DND-41 (cell line): ENCODE results near the gene SPATA31E1.
"Not testable (repeated sequence)": the region's sequence is repeated elsewhere in the genome, so short reads cannot be mapped to it uniquely, and the experiment has no call there.

Experiments
- ATAC-seq: fragments of 200-7000 bp; cut with Tn5 transposase; 3 replicates; pipeline ENCODE4 v1.9.1; 2021; ENCODE audit warnings: low read depth; ENCODE audit not compliant: insufficient read depth
- DNase-seq: peaks from one replicate; pipeline ENCODE4 v3.0.0-alpha.2; 2020
- H2AFZ ChIP-seq: 2 replicates; pipeline ENCODE4 v1.6.0; 2012; ENCODE audit warnings: low read depth, low read length
- H3K27ac ChIP-seq: 2 replicates; pipeline ENCODE4 v1.5.1; 2012; ENCODE audit warnings: low read length, inconsistent platforms
- H3K27me3 ChIP-seq: fragments of 200-600 bp; sonication (generic); 2 replicates; pipeline ENCODE4 v1.6.0; 2012; ENCODE audit warnings: low read length, mild to moderate bottlenecking, inconsistent platforms; ENCODE audit not compliant: insufficient read depth, poor library complexity
- H3K36me3 ChIP-seq: 2 replicates; pipeline ENCODE4 v1.5.1; 2012; ENCODE audit warnings: low read length, inconsistent platforms; ENCODE audit not compliant: insufficient read depth
- H3K4me1 ChIP-seq: 2 replicates; pipeline ENCODE4 v1.5.1; 2012; ENCODE audit warnings: mild to moderate bottlenecking, low read length; ENCODE audit not compliant: insufficient read depth
- H3K4me2 ChIP-seq: 2 replicates; pipeline ENCODE4 v1.6.0; 2012; ENCODE audit warnings: mild to moderate bottlenecking, moderate library complexity, low read length, inconsistent platforms; ENCODE audit not compliant: insufficient read depth
- H3K4me3 ChIP-seq, 2 experiments: fragments of 200-600 bp in 1 of 2; shearing (Covaris generic) in 1 of 2; 2 replicates each; pipeline ENCODE4 v1.5.1; 2012 to 2016; ENCODE audit warnings: inconsistent platforms in 2 of 2, low read length in 2 of 2, mild to moderate bottlenecking in 2 of 2, low read depth in 1 of 2, moderate library complexity in 1 of 2
- H3K79me2 ChIP-seq: 2 replicates; pipeline ENCODE4 v1.6.0; 2012; ENCODE audit warnings: low read length, inconsistent platforms; ENCODE audit not compliant: insufficient read depth
- H3K9ac ChIP-seq: 2 replicates; pipeline ENCODE4 v1.6.0; 2012; ENCODE audit warnings: low read depth, mild to moderate bottlenecking, inconsistent platforms, low read length, moderate library complexity
- H3K9me3 ChIP-seq: 2 replicates; pipeline ENCODE4 v1.5.1; 2012; ENCODE audit warnings: low read length, moderate library complexity, mild to moderate bottlenecking, inconsistent platforms; ENCODE audit not compliant: insufficient read depth, severe bottlenecking
- H4K20me1 ChIP-seq: 2 replicates; pipeline ENCODE4 v1.6.0; 2012; ENCODE audit warnings: low read length; ENCODE audit not compliant: insufficient read depth
- CTCF ChIP-seq: IDR thresholded peaks from 2 replicates; pipeline ENCODE4 v1.5.1; 2012; ENCODE audit warnings: borderline replicate concordance, low read length, moderate library complexity, mild to moderate bottlenecking; ENCODE audit not compliant: poor library complexity, severe bottlenecking; ENCODE audit errors: extremely low read depth
- EZH2 ChIP-seq: IDR thresholded peaks from 3 replicates; pipeline ENCODE4 v1.6.1; 2012; ENCODE audit warnings: borderline replicate concordance, low read depth, mild to moderate bottlenecking, moderate library complexity, low read length, inconsistent platforms; ENCODE audit not compliant: severe bottlenecking

SPATA31E1 gene

GRCh38 chr9:87844506-87844905 is 38.2 kb upstream of the SPATA31E1 start:
- H3K36me3 ChIP-seq = no peaks in the 10 kb centered on the region
- TF ChIP-seq EZH2 (no peak), CTCF (no peak)
- no peaks in the 10 kb centered on the region for H3K9me3 ChIP-seq
- ATAC-seq = no peak
- no peaks in the 10 kb centered on the region for H3K79me2 ChIP-seq
- no peak overlapping the region for H2AFZ ChIP-seq
- no peak overlapping the region for H3K9ac ChIP-seq
- no peaks in the 10 kb centered on the region for H4K20me1 ChIP-seq
- no peak for DNase-seq
- H3K4me1 ChIP-seq = no peaks in the 10 kb centered on the region
- no peak overlapping the region for H3K4me2 ChIP-seq
- H3K27ac ChIP-seq = no peak overlapping the region
- H3K4me3 ChIP-seq = no peak overlapping the region
- no peaks in the 10 kb centered on the region for H3K27me3 ChIP-seq

GRCh38 chr9:87847817-87848216 is 34.9 kb upstream of the SPATA31E1 start:
- not testable (repeated sequence) for H3K9ac ChIP-seq, H3K9me3 ChIP-seq, H3K27me3 ChIP-seq, ATAC-seq, H3K79me2 ChIP-seq, H3K4me1 ChIP-seq, H3K4me3 ChIP-seq, H4K20me1 ChIP-seq, DNase-seq, H3K27ac ChIP-seq, H3K36me3 ChIP-seq, H2AFZ ChIP-seq, H3K4me2 ChIP-seq

GRCh38 chr9:87849144-87849758 is 33.4 kb upstream of the SPATA31E1 start:
- Histone ChIP-seq H3K27ac (no peak overlapping the region), H3K36me3 (no peaks in the 10 kb centered on the region), H4K20me1 (no peaks in the 10 kb centered on the region), H2AFZ (no peak overlapping the region), H3K27me3 (no peaks in the 10 kb centered on the region), H3K9me3 (no peaks in the 10 kb centered on the region), H3K9ac (no peak overlapping the region), H3K79me2 (no peaks in the 10 kb centered on the region), H3K4me2 (no peak overlapping the region), H3K4me1 (no peaks in the 10 kb centered on the region), H3K4me3 (no peak overlapping the region)
- DNase-seq (no peak), ATAC-seq (no peak)
- TF ChIP-seq CTCF (no peak), EZH2 (no peak)

- TF ChIP-seq EZH2 = no peak
- no peak for TF ChIP-seq CTCF
- Histone ChIP-seq H3K4me2 (no peak overlapping the region), H3K36me3 (no peaks in the 10 kb centered on the region), H3K27ac (no peak overlapping the region), H3K27me3 (no peaks in the 10 kb centered on the region), H2AFZ (no peak overlapping the region), H3K4me3 (no peak overlapping the region), H3K9ac (no peak overlapping the region), H3K79me2 (no peaks in the 10 kb centered on the region), H3K4me1 (no peaks in the 10 kb centered on the region), H3K9me3 (no peaks in the 10 kb centered on the region), H4K20me1 (no peaks in the 10 kb centered on the region)
- no peak for DNase-seq
- no peak for ATAC-seq
Measured at GRCh38 chr9:87850391-87850790, 32.3 kb upstream of the SPATA31E1 start.

GRCh38 chr9:87851186-87851585 is 31.5 kb upstream of the SPATA31E1 start:
- H3K4me2 ChIP-seq, H3K27ac ChIP-seq, ATAC-seq, H3K4me3 ChIP-seq, H3K4me1 ChIP-seq, H4K20me1 ChIP-seq, H3K36me3 ChIP-seq, H3K9me3 ChIP-seq, H3K9ac ChIP-seq, DNase-seq, H2AFZ ChIP-seq, H3K27me3 ChIP-seq, H3K79me2 ChIP-seq: not testable (repeated sequence)
